ENCODE results near the gene HYAL4. TPM values are rescaled to one million over a fixed set of nuclear protein-coding genes. Genes with fewer than 3 reads are reported as not detected.
"Not testable (repeated sequence)": the region's sequence is repeated elsewhere in the genome, so short reads cannot be mapped to it uniquely, and the experiment has no call there.

HYAL4 gene
- total and polyA plus RNA-seq, 2 donors (not counting 1 experiment from before 2014, with no cell fraction given), result 0.42 TPM; not detected in 1

- no peaks in the 10 kb centered on the region for H3K27me3 ChIP-seq (replicated peaks in 1 of 4; ENCODE audit: control extremely low read depth in 1 of 4, control insufficient read depth in 3 of 4, insufficient read depth in 4 of 4, low read length in 3 of 4)
- POLR2A ChIA-PET, result no interaction called here
- H3K27ac Mint-ChIP-seq, result no peak overlapping the region
- no peaks in the 10 kb centered on the region for H3K4me1 ChIP-seq (ENCODE audit: control insufficient read depth in 2 of 2, insufficient read depth in 2 of 2, low read length in 2 of 2)
- no peak overlapping the region for H3K4me3 Mint-ChIP-seq
- H3K79me2 ChIP-seq (ENCODE audit: control insufficient read depth, insufficient read depth, low read length), result no peaks in the 10 kb centered on the region
- no peak overlapping the region for H3K4me2 ChIP-seq (replicated peaks; ENCODE audit: low read depth, low read length, poor library complexity, severe bottlenecking)
- no peak overlapping the region for H3K27ac ChIP-seq (ENCODE audit: low read length in 2 of 2)
- no peak overlapping the region for H3K9ac ChIP-seq (ENCODE audit: low read length)
- H3K36me3 ChIP-seq (replicated peaks in 1 of 2; ENCODE audit: control extremely low read depth in 1 of 2, control insufficient read depth in 1 of 2, extremely low read depth in 1 of 2, insufficient read depth in 2 of 2, low read length in 1 of 2), result no peaks in the 10 kb centered on the region
- no peaks in the 10 kb centered on the region for H3K4me1 Mint-ChIP-seq
- no CpG with 5 or more reads among the region's 4 CpGs for WGBS (ENCODE audit: insufficient coverage)
- H2AFZ ChIP-seq (ENCODE audit: insufficient read depth, low read depth, low read length, poor library complexity, severe bottlenecking), result no peak overlapping the region
- no peak overlapping the region for H3K4me3 ChIP-seq (ENCODE audit: control extremely low read depth in 1 of 5, extremely low read depth in 1 of 5, insufficient read depth in 1 of 5, low read depth in 2 of 5, low read length in 4 of 5)
- TF ChIP-seq EZH2 (IDR thresholded peaks at IDR 0.05; ENCODE audit: borderline replicate concordance, insufficient read depth, low read depth, low read length, poor library complexity, severe bottlenecking), result no peak
- TF ChIP-seq CTCF (IDR thresholded peaks at IDR 0.05), result no peak
- no peaks in the 10 kb centered on the region for H3K9me3 Mint-ChIP-seq (ENCODE audit: insufficient read depth)
- no peaks in the 10 kb centered on the region for H3K27me3 Mint-ChIP-seq
- CTCF ChIA-PET, result no interaction called here
- H3K9me3 ChIP-seq (ENCODE audit: control extremely low read depth in 1 of 3, control insufficient read depth in 2 of 3, insufficient read depth in 1 of 3, low read length in 2 of 3), result no peaks in the 10 kb centered on the region
- intact Hi-C loops (cut with micrococcal nuclease), result no loop called here
- no peak for DNase-seq
- no peak for ATAC-seq (ENCODE audit: low read depth)
- H4K20me1 ChIP-seq (ENCODE audit: control insufficient read depth, insufficient read depth, low read length, poor library complexity, severe bottlenecking), result no peaks in the 10 kb centered on the region
Measured at GRCh38 chr7:123819001-123819400, 26.0 kb upstream of the HYAL4 start.

GRCh38 chr7:123819795-123820194, 25.2 kb upstream of the HYAL4 start:
- H3K27ac Mint-ChIP-seq; H4K20me1 ChIP-seq (ENCODE audit: control insufficient read depth, insufficient read depth, low read length, poor library complexity, severe bottlenecking); H3K4me3 Mint-ChIP-seq; H3K4me2 ChIP-seq (replicated peaks; ENCODE audit: low read depth, low read length, poor library complexity, severe bottlenecking); H3K27me3 Mint-ChIP-seq; H3K27ac ChIP-seq (ENCODE audit: low read length in 2 of 2); DNase-seq; H3K4me3 ChIP-seq (ENCODE audit: control extremely low read depth in 1 of 5, extremely low read depth in 1 of 5, insufficient read depth in 1 of 5, low read depth in 2 of 5, low read length in 4 of 5); H3K27me3 ChIP-seq (replicated peaks in 1 of 4; ENCODE audit: control extremely low read depth in 1 of 4, control insufficient read depth in 3 of 4, insufficient read depth in 4 of 4, low read length in 3 of 4); H2AFZ ChIP-seq (ENCODE audit: insufficient read depth, low read depth, low read length, poor library complexity, severe bottlenecking); H3K36me3 ChIP-seq (replicated peaks in 1 of 2; ENCODE audit: control extremely low read depth in 1 of 2, control insufficient read depth in 1 of 2, extremely low read depth in 1 of 2, insufficient read depth in 2 of 2, low read length in 1 of 2); ATAC-seq (ENCODE audit: low read depth); H3K79me2 ChIP-seq (ENCODE audit: control insufficient read depth, insufficient read depth, low read length); CTCF ChIA-PET; H3K9ac ChIP-seq (ENCODE audit: low read length); H3K9me3 ChIP-seq (ENCODE audit: control extremely low read depth in 1 of 3, control insufficient read depth in 2 of 3, insufficient read depth in 1 of 3, low read length in 2 of 3); H3K4me1 ChIP-seq (ENCODE audit: control insufficient read depth in 2 of 2, insufficient read depth in 2 of 2, low read length in 2 of 2); H3K4me1 Mint-ChIP-seq; H3K9me3 Mint-ChIP-seq (ENCODE audit: insufficient read depth); POLR2A ChIA-PET; intact Hi-C loops (cut with micrococcal nuclease): not testable (repeated sequence)
- WGBS (ENCODE audit: insufficient coverage), result 86% methylated on average over 1 of the region's 4 CpGs
